Measurements from ENCODE around the gene TFPI. TPM values are rescaled to one million over a fixed set of nuclear protein-coding genes. Genes with fewer than 3 reads are reported as not detected.

TFPI gene
- total and polyA plus RNA-seq, 2 of the 8 experiments (the other 6 are each of a cell fraction or from before 2014, with no cell fraction given), result 2.0 to 7.1 TPM

GRCh38 chr2:187461294-187462261 lies 92.7 kb downstream of the TFPI start (continued):
- TF ChIP-seq CBX5 (IDR thresholded peaks at IDR 0.05; ENCODE audit: low read depth, low read length) (no peak), SIX5 (IDR thresholded peaks at IDR 0.05; ENCODE audit: low read depth, low read length) (no peak), TAF1 (IDR thresholded peaks at IDR 0.05; ENCODE audit: low read depth, low read length) (no peak), JUND (IDR thresholded peaks at IDR 0.05; ENCODE audit: low read length) (no peak), JUN (IDR thresholded peaks at IDR 0.05; ENCODE audit: low read depth, low read length) (no peak), SUZ12 (IDR thresholded peaks at IDR 0.05; ENCODE audit: low read length) (no peak), HDAC6 (IDR thresholded peaks at IDR 0.05; ENCODE audit: low read depth, low read length) (no peak)
- TF ChIP-seq, protein P1, sequence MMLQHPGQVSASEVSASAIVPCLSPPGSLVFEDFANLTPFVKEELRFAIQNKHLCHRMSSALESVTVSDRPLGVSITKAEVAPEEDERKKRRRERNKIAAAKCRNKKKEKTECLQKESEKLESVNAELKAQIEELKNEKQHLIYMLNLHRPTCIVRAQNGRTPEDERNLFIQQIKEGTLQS (IDR thresholded peaks at IDR 0.05; ENCODE audit: insufficient read depth, low read depth, low read length), result no peak
- TF ChIP-seq, protein P2, sequence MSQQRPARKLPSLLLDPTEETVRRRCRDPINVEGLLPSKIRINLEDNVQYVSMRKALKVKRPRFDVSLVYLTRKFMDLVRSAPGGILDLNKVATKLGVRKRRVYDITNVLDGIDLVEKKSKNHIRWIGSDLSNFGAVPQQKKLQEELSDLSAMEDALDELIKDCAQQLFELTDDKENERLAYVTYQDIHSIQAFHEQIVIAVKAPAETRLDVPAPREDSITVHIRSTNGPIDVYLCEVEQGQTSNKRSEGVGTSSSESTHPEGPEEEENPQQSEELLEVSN (IDR thresholded peaks at IDR 0.05), result no peak
